ENCODE data around the gene KCNE4. TPM values are rescaled to one million over a fixed set of nuclear protein-coding genes. Genes with fewer than 3 reads are reported as not detected.

Gene KCNE4
- total RNA-seq, 1 donor from 2014 or later, result 0.27 TPM

GRCh38 chr2:223036790-223037444 is 15.1 kb upstream of the KCNE4 start:
- Histone ChIP-seq H3K36me3 (ENCODE audit: insufficient read depth, low read length) (no peaks in the 10 kb centered on the region), H2AFZ (ENCODE audit: low read depth, low read length) (no peak overlapping the region), H3K27me3 (ENCODE audit: insufficient read depth, low read length) (no peaks in the 10 kb centered on the region), H3K4me1 (ENCODE audit: insufficient read depth, low read length) (peaks cover 9% of the 10 kb centered on the region), H3K27ac (ENCODE audit: low read depth, low read length) (no peak overlapping the region), H3K4me2 (ENCODE audit: low read length) (no peak overlapping the region), H3K4me3 (ENCODE audit: insufficient read depth, low read depth, low read length) (no peak overlapping the region), H4K20me1 (ENCODE audit: insufficient read depth, low read length) (no peaks in the 10 kb centered on the region), H3K9ac (ENCODE audit: low read length) (no peak overlapping the region), H3K79me2 (ENCODE audit: insufficient read depth, low read length) (no peaks in the 10 kb centered on the region), H3K9me3 (ENCODE audit: insufficient read depth, low read depth, low read length) (peaks cover 5% of the 10 kb centered on the region)
- peaks cover 2% of the 10 kb centered on the region for H3K36me3 Mint-ChIP-seq (ENCODE audit: low read depth, unreplicated experiment)
- H3K4me3 Mint-ChIP-seq (ENCODE audit: unreplicated experiment), result no peak overlapping the region
- H3K27me3 Mint-ChIP-seq (ENCODE audit: low read depth, unreplicated experiment), result no peaks in the 10 kb centered on the region
- H3K4me1 Mint-ChIP-seq (ENCODE audit: low read depth, unreplicated experiment), result peaks cover 28% of the 10 kb centered on the region
- H3K9me3 Mint-ChIP-seq (ENCODE audit: unreplicated experiment), result peaks cover 20% of the 10 kb centered on the region
- DNase-seq (ENCODE audit: low read depth) (no peak), FAIRE-seq (no peak)
- H3K27ac Mint-ChIP-seq (ENCODE audit: unreplicated experiment), result no peak overlapping the region
- TF ChIP-seq EZH2 (IDR thresholded peaks at IDR 0.05; ENCODE audit: insufficient read depth, low read length), result no peak
- TF ChIP-seq, protein P1, sequence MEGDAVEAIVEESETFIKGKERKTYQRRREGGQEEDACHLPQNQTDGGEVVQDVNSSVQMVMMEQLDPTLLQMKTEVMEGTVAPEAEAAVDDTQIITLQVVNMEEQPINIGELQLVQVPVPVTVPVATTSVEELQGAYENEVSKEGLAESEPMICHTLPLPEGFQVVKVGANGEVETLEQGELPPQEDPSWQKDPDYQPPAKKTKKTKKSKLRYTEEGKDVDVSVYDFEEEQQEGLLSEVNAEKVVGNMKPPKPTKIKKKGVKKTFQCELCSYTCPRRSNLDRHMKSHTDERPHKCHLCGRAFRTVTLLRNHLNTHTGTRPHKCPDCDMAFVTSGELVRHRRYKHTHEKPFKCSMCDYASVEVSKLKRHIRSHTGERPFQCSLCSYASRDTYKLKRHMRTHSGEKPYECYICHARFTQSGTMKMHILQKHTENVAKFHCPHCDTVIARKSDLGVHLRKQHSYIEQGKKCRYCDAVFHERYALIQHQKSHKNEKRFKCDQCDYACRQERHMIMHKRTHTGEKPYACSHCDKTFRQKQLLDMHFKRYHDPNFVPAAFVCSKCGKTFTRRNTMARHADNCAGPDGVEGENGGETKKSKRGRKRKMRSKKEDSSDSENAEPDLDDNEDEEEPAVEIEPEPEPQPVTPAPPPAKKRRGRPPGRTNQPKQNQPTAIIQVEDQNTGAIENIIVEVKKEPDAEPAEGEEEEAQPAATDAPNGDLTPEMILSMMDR (IDR thresholded peaks at IDR 0.05; ENCODE audit: insufficient read depth, low read depth, low read length), result no peak

DNA sequence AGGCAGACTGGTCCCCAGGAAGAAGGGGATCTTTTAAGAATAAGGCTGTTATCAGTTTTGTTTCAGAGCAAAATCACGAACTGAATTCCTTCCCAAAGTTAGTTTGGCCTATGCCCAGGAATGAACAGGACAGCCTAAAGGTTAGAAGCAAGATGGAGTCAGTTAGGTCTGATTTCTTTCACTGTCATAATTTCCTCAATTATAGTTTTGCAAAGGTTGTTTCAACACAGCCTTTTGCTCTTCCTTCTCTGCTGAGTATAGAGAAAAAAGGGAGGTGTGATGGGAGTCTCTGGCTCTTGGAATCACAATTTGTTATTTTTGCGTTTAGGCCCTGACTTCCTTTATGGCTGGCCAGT is 14.6 kb upstream of the KCNE4 start:
- no peak overlapping the region for H3K4me2 ChIP-seq (ENCODE audit: low read length)

GRCh38 chr2:223039618-223040017 is 12.4 kb upstream of the KCNE4 start:
- no peaks in the 10 kb centered on the region for H3K27me3 Mint-ChIP-seq (ENCODE audit: low read depth, unreplicated experiment)
- H3K9ac ChIP-seq (ENCODE audit: low read length), result no peak overlapping the region
- no peak for TF ChIP-seq EZH2 (IDR thresholded peaks at IDR 0.05; ENCODE audit: insufficient read depth, low read length)
- TF ChIP-seq, protein P1 (IDR thresholded peaks at IDR 0.05; ENCODE audit: insufficient read depth, low read depth, low read length), result no peak
- no peak overlapping the region for H3K27ac ChIP-seq (ENCODE audit: low read depth, low read length)
- H3K4me3 ChIP-seq (ENCODE audit: insufficient read depth, low read depth, low read length), result no peak overlapping the region
- H3K9me3 Mint-ChIP-seq (ENCODE audit: unreplicated experiment), result peaks cover 2% of the 10 kb centered on the region
- H3K27me3 ChIP-seq (ENCODE audit: insufficient read depth, low read length), result no peaks in the 10 kb centered on the region
- H3K79me2 ChIP-seq (ENCODE audit: insufficient read depth, low read length), result no peaks in the 10 kb centered on the region
- H3K4me2 ChIP-seq (ENCODE audit: low read length), result no peak overlapping the region
- DNase-seq (ENCODE audit: low read depth), result no peak
- H2AFZ ChIP-seq (ENCODE audit: low read depth, low read length), result no peak overlapping the region
- no peak overlapping the region for H3K4me3 Mint-ChIP-seq (ENCODE audit: unreplicated experiment)
- no peaks in the 10 kb centered on the region for H3K36me3 ChIP-seq (ENCODE audit: insufficient read depth, low read length)
- H4K20me1 ChIP-seq (ENCODE audit: insufficient read depth, low read length), result no peaks in the 10 kb centered on the region
- FAIRE-seq, result no peak
- no peaks in the 10 kb centered on the region for H3K9me3 ChIP-seq (ENCODE audit: insufficient read depth, low read depth, low read length)
- H3K36me3 Mint-ChIP-seq (ENCODE audit: low read depth, unreplicated experiment), result no peaks in the 10 kb centered on the region
- peaks cover 39% of the 10 kb centered on the region for H3K4me1 Mint-ChIP-seq (ENCODE audit: low read depth, unreplicated experiment)
- H3K4me1 ChIP-seq (ENCODE audit: insufficient read depth, low read length), result peaks cover 20% of the 10 kb centered on the region
- H3K27ac Mint-ChIP-seq (ENCODE audit: unreplicated experiment), result peak overlapping the region; percentile 62

More for the DNA sequence above, 14.6 kb upstream of the KCNE4 start:
- H3K36me3 ChIP-seq (ENCODE audit: insufficient read depth, low read length), result no peaks in the 10 kb centered on the region
- Mint-ChIP-seq H3K4me3 (ENCODE audit: unreplicated experiment) (no peak overlapping the region), H3K27me3 (ENCODE audit: low read depth, unreplicated experiment) (no peaks in the 10 kb centered on the region), H3K4me1 (ENCODE audit: low read depth, unreplicated experiment) (peaks cover 29% of the 10 kb centered on the region), H3K27ac (ENCODE audit: unreplicated experiment) (no peak overlapping the region), H3K9me3 (ENCODE audit: unreplicated experiment) (peaks cover 16% of the 10 kb centered on the region), H3K36me3 (ENCODE audit: low read depth, unreplicated experiment) (peaks cover 2% of the 10 kb centered on the region)
- H3K27me3 ChIP-seq (ENCODE audit: insufficient read depth, low read length), result no peaks in the 10 kb centered on the region
- TF ChIP-seq EZH2 (IDR thresholded peaks at IDR 0.05; ENCODE audit: insufficient read depth, low read length), result no peak
- TF ChIP-seq, protein P1 (IDR thresholded peaks at IDR 0.05; ENCODE audit: insufficient read depth, low read depth, low read length), result no peak
- H3K9me3 ChIP-seq (ENCODE audit: insufficient read depth, low read depth, low read length), result no peaks in the 10 kb centered on the region
- H3K4me1 ChIP-seq (ENCODE audit: insufficient read depth, low read length), result peaks cover 9% of the 10 kb centered on the region
- H3K4me3 ChIP-seq (ENCODE audit: insufficient read depth, low read depth, low read length), result no peak overlapping the region
- no peak for DNase-seq (ENCODE audit: low read depth)
- H3K9ac ChIP-seq (ENCODE audit: low read length), result no peak overlapping the region
- no peak for FAIRE-seq
- H3K27ac ChIP-seq (ENCODE audit: low read depth, low read length), result no peak overlapping the region
- no peaks in the 10 kb centered on the region for H4K20me1 ChIP-seq (ENCODE audit: insufficient read depth, low read length)
- H3K79me2 ChIP-seq (ENCODE audit: insufficient read depth, low read length), result no peaks in the 10 kb centered on the region
- H2AFZ ChIP-seq (ENCODE audit: low read depth, low read length), result no peak overlapping the region
